Skeletal muscle satellite cell (primary cell): Measurements from ENCODE around the gene TNN.
"Not testable (repeated sequence)": the region's sequence is repeated elsewhere in the genome, so short reads cannot be mapped to it uniquely, and the experiment has no call there.

Experiments
- H3K27me3 ChIP-seq: 2 replicates; pipeline ENCODE4 v1.7.0; 2013; ENCODE audit warnings: low read length; ENCODE audit not compliant: control insufficient read depth, insufficient read depth
- H3K36me3 ChIP-seq: 2 replicates; pipeline ENCODE4 v1.7.0; 2013; ENCODE audit warnings: mild to moderate bottlenecking, control low read depth, low read length; ENCODE audit not compliant: insufficient read depth
- H3K4me1 ChIP-seq: 2 replicates; pipeline ENCODE4 v1.7.0; 2013; ENCODE audit warnings: low read length; ENCODE audit not compliant: control insufficient read depth, insufficient read depth
- H3K4me2 ChIP-seq: 2 replicates; pipeline ENCODE4 v1.7.0; 2013; ENCODE audit warnings: mild to moderate bottlenecking, low read length
- H3K4me3 ChIP-seq: 2 replicates; pipeline ENCODE4 v1.7.0; 2013; ENCODE audit warnings: low read length
- H3K9ac ChIP-seq: 2 replicates; pipeline ENCODE4 v1.7.0; 2013; ENCODE audit warnings: mild to moderate bottlenecking, low read depth, low read length, moderate library complexity
- H3K9me3 ChIP-seq: replicated peaks from 2 replicates; pipeline ENCODE4 v1.7.0; 2013; ENCODE audit warnings: mild to moderate bottlenecking, control low read depth, low read length

TNN gene

GRCh38 chr1:175094626-175095025 is 27.0 kb downstream of the TNN start:
- H3K9ac ChIP-seq = no peak overlapping the region
- H3K4me1 ChIP-seq = no peaks in the 10 kb centered on the region
- no peaks in the 10 kb centered on the region for H3K36me3 ChIP-seq
- H3K27me3 ChIP-seq = no peaks in the 10 kb centered on the region
- H3K4me3 ChIP-seq = no peak overlapping the region
- no peak overlapping the region for H3K4me2 ChIP-seq
- H3K9me3 ChIP-seq = no peaks in the 10 kb centered on the region

GRCh38 chr1:175095069-175095468 is 27.4 kb downstream of the TNN start:
- Histone ChIP-seq H3K27me3 (no peaks in the 10 kb centered on the region), H3K9ac (no peak overlapping the region), H3K9me3 (no peaks in the 10 kb centered on the region), H3K4me1 (no peaks in the 10 kb centered on the region), H3K4me3 (no peak overlapping the region), H3K4me2 (no peak overlapping the region), H3K36me3 (no peaks in the 10 kb centered on the region)

- H3K9me3 ChIP-seq = no peaks in the 10 kb centered on the region
- no peak overlapping the region for H3K4me3 ChIP-seq
- H3K4me2 ChIP-seq = no peak overlapping the region
- no peak overlapping the region for H3K9ac ChIP-seq
- H3K36me3 ChIP-seq = no peaks in the 10 kb centered on the region
- no peaks in the 10 kb centered on the region for H3K4me1 ChIP-seq
- no peaks in the 10 kb centered on the region for H3K27me3 ChIP-seq
These were observed 28.5 kb downstream of the TNN start for GRCh38 chr1:175095978-175096607.

- no peaks in the 10 kb centered on the region for H3K36me3 ChIP-seq
- H3K27me3 ChIP-seq = no peaks in the 10 kb centered on the region
- H3K4me1 ChIP-seq = no peaks in the 10 kb centered on the region
- no peak overlapping the region for H3K4me3 ChIP-seq
- H3K9me3 ChIP-seq = no peaks in the 10 kb centered on the region
- no peak overlapping the region for H3K9ac ChIP-seq
- H3K4me2 ChIP-seq = no peak overlapping the region
These were observed 29.7 kb downstream of the TNN start for GRCh38 chr1:175097361-175097760.

GRCh38 chr1:175099916-175100315 is 32.3 kb downstream of the TNN start:
- H3K9ac ChIP-seq = no peak overlapping the region
- H3K4me2 ChIP-seq = no peak overlapping the region
- no peaks in the 10 kb centered on the region for H3K36me3 ChIP-seq
- H3K27me3 ChIP-seq = no peaks in the 10 kb centered on the region
- H3K4me3 ChIP-seq = no peak overlapping the region
- no peaks in the 10 kb centered on the region for H3K9me3 ChIP-seq
- H3K4me1 ChIP-seq = no peaks in the 10 kb centered on the region

GRCh38 chr1:175102166-175102565 is 34.5 kb downstream of the TNN start:
- not testable (repeated sequence) for H3K4me3 ChIP-seq, H3K4me1 ChIP-seq, H3K4me2 ChIP-seq, H3K9ac ChIP-seq, H3K27me3 ChIP-seq, H3K9me3 ChIP-seq, H3K36me3 ChIP-seq

- H3K27me3 ChIP-seq, H3K4me1 ChIP-seq, H3K36me3 ChIP-seq, H3K4me3 ChIP-seq, H3K9me3 ChIP-seq, H3K4me2 ChIP-seq, H3K9ac ChIP-seq: not testable (repeated sequence)
These were observed 38.9 kb downstream of the TNN start for GRCh38 chr1:175106536-175106935.

- H3K27me3 ChIP-seq, H3K9ac ChIP-seq, H3K36me3 ChIP-seq, H3K4me1 ChIP-seq, H3K4me2 ChIP-seq, H3K4me3 ChIP-seq, H3K9me3 ChIP-seq: not testable (repeated sequence)
These were observed 40.7 kb downstream of the TNN start for GRCh38 chr1:175108331-175108820.

GRCh38 chr1:175114996-175115395 is 47.4 kb downstream of the TNN start:
- no peak overlapping the region for H3K4me2 ChIP-seq
- H3K4me1 ChIP-seq = no peaks in the 10 kb centered on the region
- no peaks in the 10 kb centered on the region for H3K27me3 ChIP-seq
- no peak overlapping the region for H3K4me3 ChIP-seq
- no peaks in the 10 kb centered on the region for H3K36me3 ChIP-seq
- no peaks in the 10 kb centered on the region for H3K9me3 ChIP-seq
- no peak overlapping the region for H3K9ac ChIP-seq

GRCh38 chr1:175116210-175116798 is 48.7 kb downstream of the TNN start:
- Histone ChIP-seq H3K4me2 (no peak overlapping the region), H3K4me1 (no peaks in the 10 kb centered on the region), H3K27me3 (no peaks in the 10 kb centered on the region), H3K4me3 (no peak overlapping the region), H3K36me3 (no peaks in the 10 kb centered on the region), H3K9me3 (no peaks in the 10 kb centered on the region), H3K9ac (no peak overlapping the region)

GRCh38 chr1:175116903-175117302 is 49.3 kb downstream of the TNN start:
- no peak overlapping the region for H3K4me3 ChIP-seq
- no peaks in the 10 kb centered on the region for H3K9me3 ChIP-seq
- H3K9ac ChIP-seq = no peak overlapping the region
- H3K36me3 ChIP-seq = no peaks in the 10 kb centered on the region
- no peaks in the 10 kb centered on the region for H3K27me3 ChIP-seq
- H3K4me2 ChIP-seq = no peak overlapping the region
- H3K4me1 ChIP-seq = no peaks in the 10 kb centered on the region
